ENCODE results near the gene SMIM35.

The SMIM35 gene

GRCh38 chr11:117999354-117999993 lies 87.3 kb downstream of the SMIM35 start:
- Mint-ChIP-seq H3K36me3 (peaks cover 80% of the 10 kb centered on the region), H3K27me3 (no peaks in the 10 kb centered on the region), H3K4me3 (no peak overlapping the region), H3K9me3 (peaks cover 12% of the 10 kb centered on the region), H3K27ac (peak overlapping the region; percentile 98), H3K4me1 (peaks cover 96% of the 10 kb centered on the region)
- CTCF ChIA-PET: interaction anchor here (4.7 to 4.9 kb wide), 2 partner anchors 12 to 53 kb away, joined by 29 to 53 read pairs; partner anchors contain the start of gene IL10RA
- no peak for DNase-seq

- Mint-ChIP-seq H3K27me3 (no peaks in the 10 kb centered on the region), H3K27ac (peak overlapping the region; percentile 98), H3K4me3 (no peak overlapping the region), H3K36me3 (peaks cover 80% of the 10 kb centered on the region), H3K4me1 (peaks cover 95% of the 10 kb centered on the region), H3K9me3 (peaks cover 5% of the 10 kb centered on the region)
- no peak for DNase-seq
- CTCF ChIA-PET: interaction anchor here (1.2 to 4.7 kb wide), 3 partner anchors 11 to 54 kb away, joined by 4 to 29 read pairs (median 5); partner anchors contain the start of gene IL10RA
Measured at GRCh38 chr11:117998664-117999353, 88.0 kb downstream of the SMIM35 start.

GRCh38 chr11:117997823-117998579 lies 88.8 kb downstream of the SMIM35 start:
- Mint-ChIP-seq H3K4me3 (no peak overlapping the region), H3K27ac (peak overlapping the region; percentile 98), H3K36me3 (peaks cover 81% of the 10 kb centered on the region), H3K9me3 (no peaks in the 10 kb centered on the region), H3K4me1 (peaks cover 95% of the 10 kb centered on the region), H3K27me3 (no peaks in the 10 kb centered on the region)
- CTCF ChIA-PET: interaction anchor here (1.0 to 1.8 kb wide), 4 partner anchors 48 to 190 kb away, joined by 3 to 6 read pairs (median 4); no protein-coding TSS in a partner anchor
- no peak for DNase-seq

- Mint-ChIP-seq H3K36me3 (peaks cover 87% of the 10 kb centered on the region), H3K4me1 (peaks cover 95% of the 10 kb centered on the region), H3K27ac (peak overlapping the region; percentile 98), H3K4me3 (no peak overlapping the region), H3K9me3 (no peaks in the 10 kb centered on the region), H3K27me3 (no peaks in the 10 kb centered on the region)
- peak; percentile 17 for DNase-seq
- CTCF ChIA-PET: interaction anchor here (1.0 to 1.8 kb wide), 6 partner anchors 8 to 190 kb away, joined by 3 to 6 read pairs (median 4); partner anchors contain the start of gene IL10RA
Measured at GRCh38 chr11:117997406-117997805, 89.4 kb downstream of the SMIM35 start.

- no peak overlapping the region for H3K27ac Mint-ChIP-seq
- H3K4me1 Mint-ChIP-seq: peaks cover 94% of the 10 kb centered on the region
- H3K27me3 Mint-ChIP-seq: no peaks in the 10 kb centered on the region
- no peak overlapping the region for H3K4me3 Mint-ChIP-seq
- H3K9me3 Mint-ChIP-seq: no peaks in the 10 kb centered on the region
- peaks cover 95% of the 10 kb centered on the region for H3K36me3 Mint-ChIP-seq
- peak; percentile 1 for DNase-seq
- CTCF ChIA-PET: interaction anchor here (0.6 to 1.4 kb wide), 5 partner anchors 9 to 1255 kb away, joined by 3 to 5 read pairs (median 3); partner anchors contain the start of gene IL10RA
Measured at GRCh38 chr11:117996058-117996457, 90.7 kb downstream of the SMIM35 start.

GRCh38 chr11:117995472-117995871 lies 91.3 kb downstream of the SMIM35 start:
- DNase-seq: peak; percentile 13
- Mint-ChIP-seq H3K4me1 (peaks cover 93% of the 10 kb centered on the region), H3K27me3 (no peaks in the 10 kb centered on the region), H3K4me3 (no peak overlapping the region), H3K36me3 (peaks cover 98% of the 10 kb centered on the region), H3K9me3 (no peaks in the 10 kb centered on the region), H3K27ac (no peak overlapping the region)
- CTCF ChIA-PET: interaction anchor here (0.6 to 1.7 kb wide), 4 partner anchors 9 to 1254 kb away, joined by 3 to 5 read pairs (median 4); partner anchors contain the start of gene IL10RA

GRCh38 chr11:117993988-117994745 lies 92.6 kb downstream of the SMIM35 start:
- Mint-ChIP-seq H3K4me3 (no peak overlapping the region), H3K27me3 (no peaks in the 10 kb centered on the region), H3K4me1 (peaks cover 93% of the 10 kb centered on the region), H3K9me3 (no peaks in the 10 kb centered on the region), H3K27ac (peak overlapping the region; percentile 29), H3K36me3 (peaks cover 97% of the 10 kb centered on the region)
- DNase-seq: peak; percentile 16
- CTCF ChIA-PET: interaction anchor here (1.7 kb wide), 1 partner anchor 51 kb away, joined by 5 read pairs; no protein-coding TSS in a partner anchor

- Mint-ChIP-seq H3K9me3 (no peaks in the 10 kb centered on the region), H3K27ac (peak overlapping the region; percentile 60), H3K4me1 (peaks cover 93% of the 10 kb centered on the region), H3K27me3 (no peaks in the 10 kb centered on the region), H3K36me3 (peaks cover 97% of the 10 kb centered on the region), H3K4me3 (peak overlapping the region; percentile 55)
- CTCF ChIA-PET: interaction anchor here (1.2 to 1.7 kb wide), 2 partner anchors 45 to 185 kb away, joined by 4 read pairs; no protein-coding TSS in a partner anchor
- no peak for DNase-seq
Measured at GRCh38 chr11:117992620-117993019, 94.1 kb downstream of the SMIM35 start.

- no peaks in the 10 kb centered on the region for H3K9me3 Mint-ChIP-seq
- DNase-seq: no peak
- CTCF ChIA-PET: interaction anchor here (0.8 to 1.7 kb wide), 2 partner anchors 42 to 45 kb away, joined by 3 to 4 read pairs; no protein-coding TSS in a partner anchor
- H3K27me3 Mint-ChIP-seq: no peaks in the 10 kb centered on the region
- peak overlapping the region; percentile 60 for H3K27ac Mint-ChIP-seq
- H3K36me3 Mint-ChIP-seq: peaks cover 97% of the 10 kb centered on the region
- H3K4me1 Mint-ChIP-seq: peaks cover 93% of the 10 kb centered on the region
- H3K4me3 Mint-ChIP-seq: peak overlapping the region; percentile 55
Measured at GRCh38 chr11:117992136-117992535, 94.6 kb downstream of the SMIM35 start.

GRCh38 chr11:117989351-117990102 lies 97.2 kb downstream of the SMIM35 start:
- Mint-ChIP-seq H3K27me3 (no peaks in the 10 kb centered on the region), H3K27ac (peak overlapping the region; percentile 46), H3K4me3 (peak overlapping the region; percentile 82), H3K4me1 (peaks cover 84% of the 10 kb centered on the region), H3K36me3 (peaks cover 86% of the 10 kb centered on the region), H3K9me3 (no peaks in the 10 kb centered on the region)
- DNase-seq: peak; percentile 14
- CTCF ChIA-PET: interaction anchor here (0.7 to 4.3 kb wide), 5 partner anchors 7 to 43 kb away, joined by 3 to 29 read pairs (median 4); no protein-coding TSS in a partner anchor

GRCh38 chr11:117986981-117987574 lies 99.7 kb downstream of the SMIM35 start:
- peak overlapping the region; percentile 97 for H3K27ac Mint-ChIP-seq
- H3K27me3 Mint-ChIP-seq: no peaks in the 10 kb centered on the region
- peak; percentile 85 for DNase-seq
- no peaks in the 10 kb centered on the region for H3K9me3 Mint-ChIP-seq
- CTCF ChIA-PET: interaction anchor here (0.9 to 4.6 kb wide), 11 partner anchors 9 to 561 kb away, joined by 3 to 39 read pairs (median 3); no protein-coding TSS in a partner anchor
- H3K4me3 Mint-ChIP-seq: peak overlapping the region; percentile 82
- peaks cover 78% of the 10 kb centered on the region for H3K4me1 Mint-ChIP-seq
- peaks cover 67% of the 10 kb centered on the region for H3K36me3 Mint-ChIP-seq
